MM.1S (cell line): Measurements from ENCODE around the gene GATAD2B.

Experiments used
- DNase-seq: peaks from one replicate; pipeline ENCODE4 v3.0.0-alpha.2; 2015
- H2AFZ ChIP-seq: fragments of 300-600 bp; sonication (generic); 2 replicates; pipeline ENCODE4 v1.6.0; 2016; ENCODE audit warnings: antibody characterized with exemption, low read length
- H3F3A ChIP-seq: fragments of 300-600 bp; sonication (generic); 2 replicates; pipeline ENCODE4 v1.6.1; 2016; ENCODE audit warnings: mild to moderate bottlenecking, antibody characterized with exemption, low read length, moderate library complexity, mixed read lengths; ENCODE audit not compliant: insufficient read depth
- H3K27ac ChIP-seq: fragments of 300-600 bp; sonication (generic); 2 replicates; pipeline ENCODE4 v1.5.1; 2016; ENCODE audit warnings: mild to moderate bottlenecking, low read length
- H3K27me3 ChIP-seq: fragments of 300-600 bp; sonication (generic); replicated peaks from 2 replicates; pipeline ENCODE4 v1.6.0; 2016; ENCODE audit warnings: low read length; ENCODE audit not compliant: insufficient read depth
- H3K36me3 ChIP-seq: fragments of 300-600 bp; sonication (generic); replicated peaks from 2 replicates; pipeline ENCODE4 v1.6.1; 2016; ENCODE audit warnings: mild to moderate bottlenecking, low read length, mixed read lengths; ENCODE audit not compliant: insufficient read depth
- H3K4me1 ChIP-seq: fragments of 300-600 bp; sonication (generic); 2 replicates; pipeline ENCODE4 v1.6.1; 2016; ENCODE audit warnings: low read length, mixed read lengths
- H3K4me2 ChIP-seq: fragments of 300-600 bp; sonication (generic); 2 replicates; pipeline ENCODE4 v1.6.0; 2016; ENCODE audit warnings: low read depth, low read length
- H3K4me3 ChIP-seq: fragments of 300-600 bp; sonication (generic); 2 replicates; pipeline ENCODE4 v1.5.1; 2016; ENCODE audit warnings: low read length, mixed read lengths
- H3K79me2 ChIP-seq: fragments of 300-600 bp; sonication (generic); 2 replicates; pipeline ENCODE4 v1.6.1; 2016; ENCODE audit warnings: mixed run types, low read length, mixed read lengths
- H3K9ac ChIP-seq: fragments of 300-600 bp; sonication (generic); 2 replicates; pipeline ENCODE4 v1.6.1; 2016; ENCODE audit warnings: low read length, mixed read lengths
- H3K9me2 ChIP-seq: fragments of 300-600 bp; sonication (generic); replicated peaks from 2 replicates; pipeline ENCODE4 v1.6.1; 2016; ENCODE audit warnings: mild to moderate bottlenecking, low read length, mixed read lengths; ENCODE audit not compliant: insufficient read depth
- H3K9me3 ChIP-seq: fragments of 300-600 bp; sonication (generic); replicated peaks from 2 replicates; pipeline ENCODE4 v1.6.1; 2016; ENCODE audit warnings: mild to moderate bottlenecking, low read length, mixed read lengths; ENCODE audit not compliant: insufficient read depth
- H4K20me1 ChIP-seq: fragments of 300-600 bp; sonication (generic); 2 replicates; pipeline ENCODE4 v1.6.1; 2016; ENCODE audit warnings: mild to moderate bottlenecking, low read length, moderate library complexity, mixed read lengths; ENCODE audit not compliant: insufficient read depth
- CTCF ChIP-seq: fragments of 300-600 bp; sonication (generic); IDR thresholded peaks from 2 replicates; pipeline ENCODE4 v1.5.1; 2016; ENCODE audit warnings: antibody characterized with exemption, low read length, mixed read lengths
- EZH2 ChIP-seq: fragments of 300-600 bp; sonication (generic); optimal IDR thresholded peaks from 2 replicates; pipeline ENCODE3; 2017; ENCODE audit warnings: low read depth, mild to moderate bottlenecking, antibody characterized with exemption, low read length, mixed read lengths
- EZH2phosphoT487 ChIP-seq: fragments of 300-600 bp; sonication (generic); IDR thresholded peaks from 2 replicates; pipeline ENCODE4 v1.6.1; 2018; ENCODE audit warnings: antibody characterized with exemption, low read length

Gene GATAD2B

GRCh38 chr1:153883223-153883622, 39.5 kb downstream of the GATAD2B start:
- Histone ChIP-seq H3K27ac (no peak overlapping the region), H3K4me2 (no peak overlapping the region), H2AFZ (no peak overlapping the region), H3K27me3 (no peaks in the 10 kb centered on the region), H3K9me2 (no peaks in the 10 kb centered on the region), H3K79me2 (peaks cover 92% of the 10 kb centered on the region), H3K9me3 (no peaks in the 10 kb centered on the region), H3K36me3 (no peaks in the 10 kb centered on the region), H3F3A (no peaks in the 10 kb centered on the region), H3K9ac (no peak overlapping the region), H3K4me3 (no peak overlapping the region), H3K4me1 (no peaks in the 10 kb centered on the region), H4K20me1 (peaks cover 16% of the 10 kb centered on the region)
- TF ChIP-seq CTCF, result no peak
- no peak for TF ChIP-seq EZH2phosphoT487
- no peak for TF ChIP-seq EZH2
- no peak for DNase-seq

- Histone ChIP-seq H3K27me3 (no peaks in the 10 kb centered on the region), H3K4me1 (no peaks in the 10 kb centered on the region), H4K20me1 (peaks cover 16% of the 10 kb centered on the region), H3K9ac (no peak overlapping the region), H3K4me3 (no peak overlapping the region), H3K36me3 (no peaks in the 10 kb centered on the region), H3K9me2 (no peaks in the 10 kb centered on the region), H3K4me2 (no peak overlapping the region), H3F3A (no peaks in the 10 kb centered on the region), H2AFZ (no peak overlapping the region), H3K79me2 (peaks cover 91% of the 10 kb centered on the region), H3K9me3 (no peaks in the 10 kb centered on the region), H3K27ac (no peak overlapping the region)
- DNase-seq, result no peak
- TF ChIP-seq CTCF (no peak), EZH2phosphoT487 (no peak), EZH2 (no peak)
These were observed 40.4 kb downstream of the GATAD2B start for GRCh38 chr1:153882296-153882912.

GRCh38 chr1:153881751-153882150, 41.0 kb downstream of the GATAD2B start:
- no peak overlapping the region for H3K4me3 ChIP-seq
- H4K20me1 ChIP-seq, result peaks cover 16% of the 10 kb centered on the region
- H3K4me2 ChIP-seq, result no peak overlapping the region
- no peaks in the 10 kb centered on the region for H3K9me2 ChIP-seq
- no peaks in the 10 kb centered on the region for H3K27me3 ChIP-seq
- TF ChIP-seq EZH2 (no peak), CTCF (no peak), EZH2phosphoT487 (no peak)
- H3K9ac ChIP-seq, result no peak overlapping the region
- no peaks in the 10 kb centered on the region for H3F3A ChIP-seq
- no peaks in the 10 kb centered on the region for H3K9me3 ChIP-seq
- peaks cover 91% of the 10 kb centered on the region for H3K79me2 ChIP-seq
- H3K4me1 ChIP-seq, result no peaks in the 10 kb centered on the region
- no peak overlapping the region for H3K27ac ChIP-seq
- no peak overlapping the region for H2AFZ ChIP-seq
- no peak for DNase-seq
- no peaks in the 10 kb centered on the region for H3K36me3 ChIP-seq
